Sigmoid colon (tissue), 7 donors: Measurements from ENCODE around the gene CDH13. TPM values are rescaled to one million over a fixed set of nuclear protein-coding genes. Genes with fewer than 3 reads are reported as not detected.

Experiments used
- DNase-seq: peaks from one replicate; pipeline ENCODE4 v3.0.0-alpha.2; 2019
- H3K27ac ChIP-seq, 4 donors: fragments of 200-600 bp; sonication (generic); one replicate each; pipeline ENCODE4 v1.5.1; 2016 to 2019; ENCODE audit warnings: mild to moderate bottlenecking in 1 of 4
- H3K27me3 ChIP-seq, 3 donors: fragments of 200-600 bp; sonication (generic); one replicate each; pipeline ENCODE4 v1.5.1; 2019; ENCODE audit warnings: mild to moderate bottlenecking in 1 of 3
- H3K36me3 ChIP-seq, 4 donors: fragments of 200-600 bp; sonication (generic); one replicate each; pipeline ENCODE4 v1.5.1; 2016 to 2019
- H3K4me1 ChIP-seq, 4 donors: fragments of 200-600 bp; sonication (generic); one replicate each; pipeline ENCODE4 v1.5.1; 2017 to 2019
- H3K4me3 ChIP-seq, 4 donors: fragments of 200-600 bp; sonication (generic); one replicate each; pipeline ENCODE4 v1.5.1; 2017 to 2019; ENCODE audit warnings: mild to moderate bottlenecking in 2 of 4, moderate library complexity in 1 of 4
- H3K9me3 ChIP-seq, 4 donors: fragments of 200-600 bp in 3 of 4; sonication (generic) in 3 of 4; one replicate each; pipeline versions ENCODE4 v1.5.1 to v1.6.1; 2013 to 2019
- EP300 ChIP-seq, 4 donors: sonication (generic); formaldehyde crosslinking; IDR thresholded peaks; one replicate each; pipeline ENCODE4 v1.6.1; 2017; ENCODE audit warnings: antibody characterized with exemption in 4 of 4
- POLR2A ChIP-seq, 2 donors: fragments of 450-650 bp; IDR thresholded peaks; one replicate each; pipeline ENCODE4 v1.6.1; 2016; ENCODE audit warnings: antibody characterized with exemption in 2 of 2, mild to moderate bottlenecking in 2 of 2, moderate library complexity in 2 of 2
- POLR2AphosphoS5 ChIP-seq, 4 donors: sonication (generic); formaldehyde crosslinking; IDR thresholded peaks; one replicate each; pipeline ENCODE4 v1.6.1; 2017; ENCODE audit warnings: antibody characterized with exemption in 4 of 4
- WGBS, 2 donors: extraction: QIAGEN DNeasy Blood & Tissue Kit; methylation state at CpG; one replicate each; pipeline ENCODE4 v1.1.7; 2013; 5-methylcytosine and 5-hydroxymethylcytosine counted together
- intact Hi-C: fragments of 100-400 bp; cut with DNase I; formaldehyde crosslinking; loops from one replicate; pipeline ENCODE4 v1.15.1; 2023
- polyA plus RNA-seq, 3 donors: library from polyadenylated mRNA; stranded (reverse); fragments of 200-250 nt; gene quantifications; one replicate each; pipeline ENCODE4 v1.2.3, GENCODE V29; 2013
- total RNA-seq, 4 donors: library from RNA; depleted of rRNA; stranded (reverse); fragments of >200 nt; gene quantifications; one replicate each; pipeline ENCODE4 v1.1.0, GENCODE V29; 2016
- TF ChIP-seq, protein P1 (sequence below), 4 experiments: fragments of 450-650 bp in 3 of 4; fragments of 200-600 bp in 1 of 4; IDR thresholded peaks; one replicate each; pipeline ENCODE4 v1.5.1; 2016 to 2019; ENCODE audit warnings: antibody characterized with exemption in 4 of 4, mild to moderate bottlenecking in 3 of 4, moderate library complexity in 2 of 4
- donor health status: healthy with polysubstance abuse.
- donor health status: Bipolar disorder and iron deficiency.
- donor health status: healthy.

CDH13 gene
- total and polyA plus RNA-seq, 7 donors, result 0.60 to 17.6 (median 11.8) TPM

GRCh38 chr16:82829301-82829700 lies 202.5 kb downstream of the CDH13 start:
- TF ChIP-seq EP300 (IDR thresholded peaks at IDR 0.05) (no peak), POLR2AphosphoS5 (IDR thresholded peaks at IDR 0.05) (no peak), POLR2A (IDR thresholded peaks at IDR 0.05) (no peak)
- TF ChIP-seq, protein P1, sequence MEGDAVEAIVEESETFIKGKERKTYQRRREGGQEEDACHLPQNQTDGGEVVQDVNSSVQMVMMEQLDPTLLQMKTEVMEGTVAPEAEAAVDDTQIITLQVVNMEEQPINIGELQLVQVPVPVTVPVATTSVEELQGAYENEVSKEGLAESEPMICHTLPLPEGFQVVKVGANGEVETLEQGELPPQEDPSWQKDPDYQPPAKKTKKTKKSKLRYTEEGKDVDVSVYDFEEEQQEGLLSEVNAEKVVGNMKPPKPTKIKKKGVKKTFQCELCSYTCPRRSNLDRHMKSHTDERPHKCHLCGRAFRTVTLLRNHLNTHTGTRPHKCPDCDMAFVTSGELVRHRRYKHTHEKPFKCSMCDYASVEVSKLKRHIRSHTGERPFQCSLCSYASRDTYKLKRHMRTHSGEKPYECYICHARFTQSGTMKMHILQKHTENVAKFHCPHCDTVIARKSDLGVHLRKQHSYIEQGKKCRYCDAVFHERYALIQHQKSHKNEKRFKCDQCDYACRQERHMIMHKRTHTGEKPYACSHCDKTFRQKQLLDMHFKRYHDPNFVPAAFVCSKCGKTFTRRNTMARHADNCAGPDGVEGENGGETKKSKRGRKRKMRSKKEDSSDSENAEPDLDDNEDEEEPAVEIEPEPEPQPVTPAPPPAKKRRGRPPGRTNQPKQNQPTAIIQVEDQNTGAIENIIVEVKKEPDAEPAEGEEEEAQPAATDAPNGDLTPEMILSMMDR (IDR thresholded peaks at IDR 0.05), result no peak
- intact Hi-C loops, result no loop called here
- 76 to 87% methylated on average over 6 of the region's 6 CpGs for WGBS, 2 donors

DNA sequence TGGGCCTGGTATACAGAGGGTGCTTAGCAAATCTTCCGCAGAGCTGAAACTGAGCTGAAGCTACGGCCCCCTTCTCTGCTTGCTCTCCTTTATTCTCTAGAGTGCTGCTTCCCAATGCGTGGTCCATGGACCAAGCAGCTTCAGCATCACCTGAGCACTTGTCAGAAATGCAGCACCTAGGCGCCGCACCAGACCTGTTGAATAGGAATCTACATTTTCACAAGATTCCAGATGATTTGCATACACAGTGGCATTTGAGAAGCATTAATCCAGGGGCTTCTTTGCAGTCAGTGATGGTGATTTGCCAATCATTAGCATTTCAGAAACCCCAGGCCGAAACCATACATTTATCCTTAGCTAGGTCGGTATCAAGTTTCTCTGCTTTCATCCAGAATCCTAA lies 204.2 kb downstream of the CDH13 start:
- DNase-seq, result no peak
- Histone ChIP-seq H3K4me1 (no peaks in the 10 kb centered on the region), H3K9me3 (no peaks in the 10 kb centered on the region), H3K27ac (no peak overlapping the region), H3K27me3 (no peaks in the 10 kb centered on the region), H3K4me3 (no peak overlapping the region), H3K36me3 (no peaks in the 10 kb centered on the region)
- intact Hi-C loops, result no loop called here
- TF ChIP-seq POLR2A (IDR thresholded peaks at IDR 0.05) (no peak), POLR2AphosphoS5 (IDR thresholded peaks at IDR 0.05) (no peak), EP300 (IDR thresholded peaks at IDR 0.05) (no peak)
- TF ChIP-seq, protein P1 (IDR thresholded peaks at IDR 0.05), result no peak
- 83 to 93% methylated on average over 7 of the region's 7 CpGs for WGBS, 2 donors

More at GRCh38 chr16:82829301-82829700, 202.5 kb downstream of the CDH13 start:
- Histone ChIP-seq H3K9me3 (no peaks in the 10 kb centered on the region), H3K27me3 (no peaks in the 10 kb centered on the region), H3K27ac (no peak overlapping the region), H3K4me1 (no peaks in the 10 kb centered on the region), H3K36me3 (no peaks in the 10 kb centered on the region), H3K4me3 (no peak overlapping the region)
- no peak for DNase-seq

DNA sequence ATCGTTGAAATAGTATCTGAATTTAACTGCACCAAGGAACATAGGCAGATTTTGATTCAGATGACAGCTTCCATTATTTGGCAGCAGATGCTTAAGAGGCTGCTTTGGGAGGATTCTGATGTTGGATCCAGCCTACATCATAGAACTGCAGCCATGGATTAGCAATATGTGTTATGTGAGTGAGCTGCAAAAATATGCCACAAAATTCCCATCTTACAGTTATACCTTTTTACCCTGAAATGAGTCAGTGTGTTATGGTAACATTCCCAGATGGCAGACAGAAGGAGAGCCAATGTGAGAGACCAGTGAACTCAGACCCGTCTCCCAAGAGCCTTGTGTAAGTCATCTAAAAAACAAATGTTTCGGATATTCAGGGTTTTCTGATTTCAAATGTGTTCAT lies 206.1 kb downstream of the CDH13 start:
- WGBS, 2 donors, result 79 to 82% methylated on average over 3 of the region's 3 CpGs
- H3K4me1 ChIP-seq, result no peaks in the 10 kb centered on the region
- H3K27me3 ChIP-seq, result no peaks in the 10 kb centered on the region
- intact Hi-C loops, result no loop called here
- no peak for DNase-seq
- TF ChIP-seq POLR2AphosphoS5 (IDR thresholded peaks at IDR 0.05) (no peak), EP300 (IDR thresholded peaks at IDR 0.05) (no peak)
- TF ChIP-seq, protein P1 (IDR thresholded peaks at IDR 0.05), result no peak
- no peaks in the 10 kb centered on the region for H3K36me3 ChIP-seq
- H3K4me3 ChIP-seq, result no peak overlapping the region
- H3K27ac ChIP-seq, result no peak overlapping the region
- H3K9me3 ChIP-seq, result no peaks in the 10 kb centered on the region

DNA sequence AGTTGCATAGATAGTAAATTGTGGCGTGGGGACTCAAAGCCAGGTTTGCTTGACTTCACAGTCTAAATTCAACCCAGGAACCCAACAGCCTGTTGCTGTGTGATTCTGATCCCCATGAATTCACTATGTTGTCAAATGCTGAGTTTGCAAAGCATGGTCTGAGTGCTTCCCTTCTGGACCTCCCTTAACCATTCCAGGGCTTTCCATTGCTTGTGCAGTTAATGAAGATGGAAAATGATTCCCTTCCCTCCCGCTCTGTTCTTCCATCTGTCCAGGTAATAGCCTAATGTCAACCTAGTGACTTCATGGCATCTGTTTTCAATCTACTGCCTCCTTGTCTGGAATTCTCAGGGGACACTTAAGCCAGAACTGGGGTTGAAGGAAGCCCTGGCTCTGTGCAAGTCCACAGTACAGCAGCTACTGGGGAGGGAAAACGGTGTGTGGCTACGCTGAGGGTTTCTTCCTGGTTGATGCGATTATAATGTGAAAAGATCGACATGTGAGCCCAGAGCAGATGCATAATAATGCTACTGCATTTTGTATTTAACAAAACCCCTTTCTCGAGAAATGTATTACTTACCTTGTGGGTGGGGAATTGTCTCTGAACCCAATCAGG lies 206.7 kb downstream of the CDH13 start:
- H3K27me3 ChIP-seq, result no peaks in the 10 kb centered on the region
- H3K36me3 ChIP-seq, result no peaks in the 10 kb centered on the region
- H3K4me3 ChIP-seq, result no peak overlapping the region
- WGBS, 2 donors, result 85 to 90% methylated on average over 7 of the region's 7 CpGs
- H3K4me1 ChIP-seq, result no peaks in the 10 kb centered on the region
- no peaks in the 10 kb centered on the region for H3K9me3 ChIP-seq
- DNase-seq, result no peak
- H3K27ac ChIP-seq, result no peak overlapping the region
- intact Hi-C loops, result no loop called here
- TF ChIP-seq, protein P1 (IDR thresholded peaks at IDR 0.05), result no peak
- TF ChIP-seq POLR2A (IDR thresholded peaks at IDR 0.05) (no peak), POLR2AphosphoS5 (IDR thresholded peaks at IDR 0.05) (no peak), EP300 (IDR thresholded peaks at IDR 0.05) (no peak)
